ENCODE results near the gene CERS6. TPM values are rescaled to one million over a fixed set of nuclear protein-coding genes. Genes with fewer than 3 reads are reported as not detected.
"Not testable (repeated sequence)": the region's sequence is repeated elsewhere in the genome, so short reads cannot be mapped to it uniquely, and the experiment has no call there.

Gene CERS6
- total RNA-seq, 1 experiment from 2014 or later = 32.0 TPM

DNA sequence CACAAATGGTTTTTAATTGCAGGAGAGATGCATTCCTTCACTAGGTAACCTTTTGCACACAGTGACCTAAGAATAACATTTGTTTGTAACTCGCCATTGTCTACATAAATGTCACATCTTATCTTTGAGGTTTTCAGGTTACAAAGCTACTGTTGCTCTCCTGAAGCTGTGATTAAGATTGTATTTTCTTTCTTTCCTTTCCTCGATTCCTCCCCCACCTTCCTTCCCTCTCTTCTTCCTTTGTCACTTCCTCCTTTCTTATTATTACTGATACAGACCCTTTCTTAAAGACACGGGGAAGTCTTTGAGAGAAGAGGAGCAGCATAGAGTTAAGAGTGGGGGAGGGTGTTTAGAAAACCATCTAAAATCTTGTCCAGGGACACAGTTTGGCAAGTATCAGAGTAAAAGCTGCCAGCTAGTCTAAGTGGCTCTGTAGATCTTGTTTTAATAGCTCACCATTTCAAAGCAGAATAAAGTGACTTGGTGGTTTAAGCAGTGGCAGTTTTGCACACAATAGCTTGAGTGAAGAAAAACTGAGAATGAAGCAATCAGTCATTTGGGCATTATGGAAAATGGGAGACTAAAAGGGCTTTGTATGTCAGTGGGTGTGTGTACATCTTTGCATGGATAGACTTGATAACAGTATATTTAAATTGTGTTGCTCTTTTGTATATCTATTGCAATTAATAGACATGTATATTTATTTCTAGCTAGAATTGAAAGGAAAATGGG is 10.9 kb downstream of the CERS6 start:
- no peak for DNase-seq (ENCODE audit: low spot score)

DNA sequence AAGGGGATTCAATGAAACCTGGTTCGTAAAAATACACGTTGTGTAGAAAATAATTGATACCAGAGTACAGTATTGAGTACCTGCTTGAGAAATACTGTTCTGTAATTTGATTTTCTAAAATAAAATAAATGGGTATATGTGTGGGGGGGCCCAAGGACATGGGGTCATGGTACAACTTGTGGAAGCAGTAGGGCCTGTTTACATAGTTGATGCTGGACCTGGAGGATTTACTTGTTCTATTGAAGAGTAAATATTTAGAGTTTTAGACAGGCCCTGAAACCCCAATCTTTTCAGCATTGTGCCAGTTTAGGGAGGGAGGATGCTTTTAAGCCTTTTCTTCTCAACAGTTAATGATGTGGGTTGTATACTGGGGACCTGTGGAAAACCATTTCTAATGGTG is 11.7 kb downstream of the CERS6 start:
- no peak for DNase-seq (ENCODE audit: low spot score)

GRCh38 chr2:168468354-168468753 is 12.3 kb downstream of the CERS6 start:
- no peak for DNase-seq (ENCODE audit: low spot score)

GRCh38 chr2:168469281-168469988 is 13.4 kb downstream of the CERS6 start:
- DNase-seq (ENCODE audit: low spot score) = no peak

GRCh38 chr2:168470320-168471162 is 14.5 kb downstream of the CERS6 start:
- DNase-seq (ENCODE audit: low spot score) = peak; percentile 25

- DNase-seq (ENCODE audit: low spot score) = no peak
These were observed 15.0 kb downstream of the CERS6 start for GRCh38 chr2:168471163-168471475.

DNA sequence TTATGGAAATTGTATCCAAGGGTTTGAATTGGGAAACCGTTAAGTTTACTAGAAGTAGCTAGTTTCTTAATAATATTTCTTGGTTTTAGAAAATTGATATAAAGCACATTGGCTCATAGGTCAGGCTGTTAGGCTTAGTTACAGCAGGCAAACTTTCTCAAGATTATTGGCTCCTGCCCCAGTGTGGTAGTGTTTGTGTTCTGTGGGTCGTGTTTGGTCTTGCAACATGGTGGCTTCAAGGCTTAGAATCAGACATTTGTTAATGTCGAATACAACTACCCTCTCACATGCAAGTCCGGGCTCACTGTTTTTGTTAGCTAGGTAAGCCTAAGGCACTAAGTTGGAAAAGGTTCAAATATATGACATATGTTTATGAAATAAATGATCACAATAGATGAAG is 19.6 kb downstream of the CERS6 start:
- DNase-seq (ENCODE audit: low spot score) = no peak

DNA sequence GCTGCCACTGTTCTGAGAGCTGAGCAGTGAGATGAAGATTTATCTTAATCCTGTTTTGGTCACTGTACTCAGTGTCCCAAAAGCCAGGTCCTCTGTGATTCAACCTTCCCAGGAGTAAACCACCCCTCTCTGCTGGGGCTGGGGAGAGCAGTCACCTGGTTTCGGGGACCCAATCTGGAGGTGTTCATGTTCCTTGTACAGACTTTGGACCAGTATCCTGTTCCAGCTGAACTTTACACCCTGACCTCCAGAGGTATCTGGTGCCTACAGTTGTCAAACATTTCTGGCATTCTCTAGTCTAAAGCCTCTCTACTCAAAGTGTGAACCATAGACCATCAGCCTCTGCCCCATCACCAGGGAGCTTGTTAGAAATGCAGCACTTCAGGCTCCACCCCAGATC is 22.1 kb downstream of the CERS6 start:
- no peak for DNase-seq (ENCODE audit: low spot score)

GRCh38 chr2:168480356-168480755 is 24.3 kb downstream of the CERS6 start:
- DNase-seq (ENCODE audit: low spot score) = peak; percentile 82

- DNase-seq (ENCODE audit: low spot score) = peak; percentile 12
These were observed 24.9 kb downstream of the CERS6 start for GRCh38 chr2:168480825-168481585.

DNA sequence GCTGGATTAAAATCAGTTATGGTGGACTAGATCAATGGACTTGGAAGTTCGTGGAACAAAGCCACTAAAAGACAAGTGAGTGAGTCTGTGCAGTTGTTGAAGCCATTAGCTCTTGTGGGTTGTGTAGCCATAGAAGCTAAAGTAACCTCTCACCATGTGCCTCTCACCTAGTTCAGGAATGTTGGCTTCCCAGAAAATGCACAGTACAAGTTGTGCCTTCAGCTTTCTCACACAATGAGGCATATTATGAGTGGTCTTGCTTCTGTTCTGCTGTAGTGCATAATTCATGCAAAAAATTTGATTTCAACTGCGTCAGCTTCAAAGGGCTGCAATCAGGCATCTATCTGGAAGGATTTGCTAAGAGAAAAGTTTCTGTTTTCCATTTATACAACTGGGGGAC is 26.2 kb downstream of the CERS6 start:
- DNase-seq (ENCODE audit: low spot score) = no peak

DNA sequence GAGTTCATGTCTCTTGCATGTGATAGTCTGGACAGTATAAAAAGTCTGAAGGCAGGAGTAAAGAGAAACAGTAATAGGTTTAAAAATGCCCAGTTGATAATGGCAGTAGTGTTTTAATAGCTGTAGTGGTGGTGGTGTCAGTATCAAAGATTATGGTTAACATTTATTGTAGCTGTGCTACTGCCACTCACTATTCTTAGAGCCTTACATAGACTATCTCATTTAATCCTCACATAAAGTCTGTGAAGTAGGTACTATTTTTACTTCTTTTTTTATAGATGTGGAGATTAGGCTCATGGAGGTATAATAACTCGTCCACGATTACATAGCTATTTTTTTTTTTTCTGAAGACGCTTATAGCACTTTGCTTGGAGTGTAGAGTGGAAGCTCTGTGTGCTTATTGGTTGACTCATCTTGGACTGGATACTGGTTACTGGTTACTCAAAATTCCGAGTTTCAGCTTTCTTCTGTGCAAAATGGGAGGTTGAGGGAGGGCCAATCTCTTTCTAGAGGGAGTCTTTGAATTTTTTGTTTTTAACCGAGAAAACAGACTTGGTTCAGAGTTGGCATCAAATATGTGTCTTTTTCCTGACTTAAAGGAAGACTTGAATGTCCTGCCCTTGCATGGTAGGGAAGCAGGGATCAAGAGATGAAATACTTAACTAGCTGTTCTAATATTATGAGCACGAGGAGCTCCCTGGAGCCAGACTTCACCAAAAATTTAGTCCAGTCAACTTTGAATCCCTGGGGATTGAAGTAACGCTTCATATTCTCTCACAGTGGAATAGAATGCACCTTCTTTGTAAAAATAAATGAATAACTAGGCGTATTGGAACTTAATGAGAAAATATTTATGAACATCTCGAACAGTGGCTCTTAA is 27.1 kb downstream of the CERS6 start:
- DNase-seq (ENCODE audit: low spot score) = no peak

GRCh38 chr2:168486477-168486876 is 30.4 kb downstream of the CERS6 start:
- no peak for DNase-seq (ENCODE audit: low spot score)

DNA sequence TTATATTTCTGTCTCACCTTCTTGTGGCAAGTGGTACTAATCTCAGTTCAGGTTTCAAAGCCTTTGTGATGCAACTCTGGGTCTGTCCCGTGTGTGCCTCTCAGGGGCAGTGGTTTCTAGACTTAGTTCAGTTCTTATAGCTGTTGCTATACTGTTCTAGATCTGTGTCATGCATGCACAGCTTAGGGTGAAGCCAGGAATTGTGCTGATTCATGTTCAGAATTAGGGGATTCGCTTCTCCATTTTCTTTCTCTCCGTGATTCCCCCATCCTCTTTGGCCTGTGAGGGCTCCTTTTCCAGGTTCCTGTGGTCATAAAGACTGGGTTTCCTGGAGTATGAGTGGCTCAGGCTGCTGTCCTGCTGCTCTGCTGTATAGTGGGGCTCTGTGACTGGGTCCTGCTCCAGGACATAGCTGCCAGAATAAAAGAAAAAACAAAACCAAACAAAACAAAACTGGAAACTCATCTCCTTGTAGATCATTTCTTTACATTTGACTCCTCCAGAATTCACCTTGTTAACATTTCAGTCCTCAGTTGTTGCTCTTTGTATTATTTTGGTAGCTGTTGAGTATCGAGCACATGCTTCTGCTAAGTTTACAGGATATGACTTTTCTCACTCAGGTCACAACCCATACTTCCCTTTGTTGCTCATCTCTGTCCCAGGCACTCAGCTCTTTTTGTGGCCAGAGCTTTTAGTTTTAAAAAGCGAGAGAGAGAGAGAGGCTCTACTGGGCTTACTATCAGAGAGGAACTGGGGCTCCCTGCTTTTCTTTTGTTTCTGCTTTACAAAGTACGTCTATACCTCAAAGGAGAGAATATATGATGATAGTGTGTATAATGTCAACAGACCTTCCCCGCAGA is 34.2 kb downstream of the CERS6 start:
- peak; percentile 55 for DNase-seq (ENCODE audit: low spot score)

DNA sequence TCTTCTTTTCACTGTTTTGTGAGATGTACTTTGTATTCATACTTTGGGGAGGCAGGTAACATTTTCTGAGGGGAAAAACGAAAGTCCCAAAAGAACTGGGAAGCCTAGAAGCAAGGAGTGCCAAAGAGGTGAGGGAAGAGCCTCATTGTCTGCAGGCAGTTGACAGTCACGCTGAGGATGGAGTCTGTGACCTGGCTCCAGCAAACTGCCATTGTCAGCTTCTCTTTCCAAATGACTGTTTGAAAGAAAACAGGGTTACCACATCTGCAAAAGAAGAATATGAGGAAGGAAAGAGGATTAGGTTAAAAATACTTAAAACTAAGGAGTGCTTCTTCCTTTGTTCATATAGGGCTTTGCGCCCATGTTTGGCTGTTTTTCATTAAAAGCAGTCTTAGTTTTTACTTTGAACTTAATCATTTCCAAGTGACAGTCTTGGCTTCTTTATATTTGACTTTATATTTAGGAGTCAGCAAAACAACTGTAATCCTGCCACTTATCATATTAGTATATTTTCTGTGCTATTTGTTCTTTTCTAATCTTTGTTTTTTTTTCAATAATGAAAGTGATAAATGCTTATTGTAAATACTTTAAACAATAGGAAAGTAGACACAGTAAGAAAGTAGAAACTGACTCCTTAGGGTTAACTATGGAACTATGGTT is 35.0 kb downstream of the CERS6 start:
- no peak for DNase-seq (ENCODE audit: low spot score)

DNA sequence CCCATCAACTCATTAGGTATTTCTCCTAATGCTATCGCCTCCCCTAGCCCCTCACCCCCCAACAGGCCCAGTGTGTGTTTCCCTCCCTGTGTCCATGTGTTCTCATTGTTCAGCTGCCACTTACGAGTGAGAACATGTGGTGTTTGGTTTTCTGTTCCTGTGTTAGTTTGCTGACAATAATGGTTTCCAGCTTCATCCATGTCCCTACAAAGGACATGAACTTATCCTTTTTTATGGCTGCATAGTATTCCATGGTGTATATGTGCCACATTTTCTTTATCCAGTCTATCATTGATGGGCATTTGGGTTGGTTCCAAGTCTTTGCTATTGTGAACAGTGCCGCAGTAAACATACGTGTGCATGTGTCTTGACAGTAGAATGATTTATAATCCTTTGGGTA is 35.7 kb downstream of the CERS6 start:
- DNase-seq (ENCODE audit: low spot score) = not testable (repeated sequence)

GRCh38 chr2:168493219-168493618 is 37.1 kb downstream of the CERS6 start:
- DNase-seq (ENCODE audit: low spot score) = peak; percentile 76

DNA sequence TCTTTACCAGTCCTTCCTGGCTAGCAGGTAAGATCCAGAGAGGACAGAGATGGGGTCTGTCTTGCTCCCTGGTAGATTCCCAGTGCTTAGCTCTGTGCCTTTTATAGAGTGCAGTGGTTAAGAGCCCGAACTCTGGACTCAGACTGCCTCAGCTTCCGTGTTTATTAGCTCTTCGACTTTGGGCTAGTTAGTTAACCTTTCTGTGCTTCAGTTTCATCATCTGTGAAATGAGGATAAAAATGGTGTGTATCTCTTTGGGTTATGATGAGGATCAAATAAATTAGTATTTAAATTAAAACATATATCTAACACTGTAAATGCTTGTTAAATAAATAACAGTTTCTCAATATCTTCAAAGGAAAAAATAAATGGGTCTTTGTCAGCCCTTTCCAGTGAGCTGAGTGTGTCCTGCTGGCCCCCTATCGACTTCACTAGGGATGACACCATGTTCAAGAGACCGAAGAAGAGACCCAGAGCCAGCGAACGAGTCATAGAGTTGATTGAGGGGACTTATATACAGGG is 38.2 kb downstream of the CERS6 start:
- DNase-seq (ENCODE audit: low spot score) = peak; percentile 48

DNA sequence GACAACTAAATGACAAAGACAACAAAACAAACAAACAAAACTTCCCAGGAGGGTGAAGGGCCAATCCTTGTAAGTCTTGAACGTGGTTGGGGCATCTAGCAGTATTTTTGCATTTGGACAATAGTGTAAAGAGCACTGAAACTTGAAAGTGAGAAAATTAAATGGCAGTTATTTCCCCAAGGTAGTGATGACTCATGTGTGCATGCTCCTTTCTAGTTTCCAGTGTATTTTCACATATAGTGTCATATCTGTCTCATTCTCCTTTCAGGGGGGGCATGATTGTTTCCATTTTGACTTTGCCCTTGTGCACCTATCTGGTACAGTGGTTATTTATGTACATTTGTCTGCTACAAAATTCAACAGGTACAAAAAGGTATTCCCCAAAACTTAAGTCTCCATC is 39.5 kb downstream of the CERS6 start:
- no peak for DNase-seq (ENCODE audit: low spot score)

Measured in HT-29 (cell line).